A549 (cell line): ENCODE data around the gene ASAP2. TPM values are rescaled to one million over a fixed set of nuclear protein-coding genes. Genes with fewer than 3 reads are reported as not detected.
A peak's percentile ranks its signal among the peaks of the same experiment; 100 is the strongest.

Source experiments
- ATAC-seq, 2 experiments: fragments of 200-7000 bp in 1 of 2; fragments of >200 bp in 1 of 2; cut with Nextera tagmentation in 1 of 2; cut with Tn5 transposase in 1 of 2; 3 replicates each; pipeline versions ENCODE4 v1.8.0 to v1.9.1; 2018 to 2020; ENCODE audit warnings: mild to moderate bottlenecking in 1 of 2, moderate library complexity in 1 of 2
- CTCF ChIA-PET: fragments of 300-600 bp; sonication (Branson Sonifier 250); formaldehyde crosslinking; extraction: SDS; loops from one replicate; lab custom pipeline; 2021; ENCODE audit warnings: antibody characterized with exemption, inconsistent platforms; lab: Yijun Ruan, JAX
- POLR2A ChIA-PET: fragments of 350-600 bp; formaldehyde crosslinking; extraction: SDS; loops from one replicate; lab custom pipeline; 2021; ENCODE audit warnings: antibody characterized with exemption, inconsistent platforms; lab: Yijun Ruan, JAX
- DNase-seq, 2 experiments: peaks; one replicate each; pipeline versions ENCODE4 v3.0.0 to v3.0.0-alpha.2; 2011 to 2016; ENCODE audit warnings: low read depth in 1 of 2, low spot score in 1 of 2
- FAIRE-seq: peaks from 2 replicates; lab custom pipeline; 2011; peaks lifted over from hg19 to GRCh38; lab: Jason Lieb, UNC
- H3K27ac ChIP-seq, 2 experiments: fragments of >200 bp; sonication (Bioruptor Twin); formaldehyde crosslinking; 3 replicates each; pipeline ENCODE4 v1.5.1; 2016 to 2017
- H3K4me1 ChIP-seq: fragments of >200 bp; sonication (Bioruptor Twin); formaldehyde crosslinking; 3 replicates; pipeline ENCODE4 v1.6.1; 2016
- H3K4me2 ChIP-seq: fragments of >200 bp; sonication (Bioruptor Twin); formaldehyde crosslinking; 3 replicates; pipeline ENCODE4 v1.6.1; 2016
- H3K4me3 ChIP-seq: fragments of >200 bp; sonication (Bioruptor Twin); formaldehyde crosslinking; 3 replicates; pipeline ENCODE4 v1.5.1; 2016
- H3K9me3 ChIP-seq: fragments of >200 bp; sonication (Bioruptor Twin); formaldehyde crosslinking; 3 replicates; pipeline ENCODE4 v1.6.1; 2016
- CBX2 ChIP-seq: fragments of 200-600 bp; sonication (generic); IDR thresholded peaks from 2 replicates; pipeline ENCODE4 v1.6.1; 2016; ENCODE audit warnings: low read depth, mild to moderate bottlenecking, borderline replicate concordance
- CEBPB ChIP-seq, 2 experiments: fragments of >200 bp in 1 of 2; sonication (Bioruptor Twin) in 1 of 2; formaldehyde crosslinking in 1 of 2; IDR thresholded peaks; 2 replicates each; pipeline ENCODE4 v1.6.1; 2012 to 2016
- CHD4 ChIP-seq: fragments of 200-600 bp; sonication (generic); IDR thresholded peaks from 2 replicates; pipeline ENCODE4 v1.6.1; 2016; ENCODE audit warnings: antibody characterized with exemption, mild to moderate bottlenecking, borderline replicate concordance
- EHF ChIP-seq: fragments of 250-450 bp; sonication (Bioruptor Pico); IDR thresholded peaks from 2 replicates; pipeline ENCODE4 v1.5.0; 2020; ENCODE audit warnings: mild to moderate bottlenecking
- EP300 ChIP-seq, 2 experiments: fragments of >200 bp; sonication (Bioruptor Twin); formaldehyde crosslinking; IDR thresholded peaks; 2 replicates in 1 of 2; 3 replicates in 1 of 2; pipeline ENCODE4 v1.6.1; 2016 to 2017
- ESRRA ChIP-seq: fragments of 150-350 bp; IDR thresholded peaks from 2 replicates; pipeline ENCODE4 v1.6.1; 2014; ENCODE audit warnings: mild to moderate bottlenecking, low read length, borderline replicate concordance
- FOSB ChIP-seq: fragments of 250-450 bp; sonication (Bioruptor Pico); IDR thresholded peaks from 2 replicates; pipeline ENCODE4 v1.5.0; 2020; ENCODE audit warnings: mild to moderate bottlenecking, moderate library complexity
- HDAC2 ChIP-seq: fragments of 200-600 bp; sonication (generic); IDR thresholded peaks from 2 replicates; pipeline ENCODE4 v1.6.1; 2016
- HEYL ChIP-seq: fragments of 250-450 bp; sonication (Bioruptor Pico); IDR thresholded peaks from 2 replicates; pipeline ENCODE4 v1.8.0; 2021; ENCODE audit warnings: mild to moderate bottlenecking, moderate library complexity
- HOXA7 ChIP-seq: fragments of 250-450 bp; sonication (Bioruptor Pico); IDR thresholded peaks from 2 replicates; pipeline ENCODE4 v1.5.0; 2020; ENCODE audit warnings: mild to moderate bottlenecking, moderate library complexity
- HOXB13 ChIP-seq: fragments of 250-450 bp; sonication (Bioruptor Pico); IDR thresholded peaks from 2 replicates; pipeline ENCODE4 v1.5.0; 2020; ENCODE audit warnings: low read depth, mild to moderate bottlenecking, moderate library complexity
- JUN ChIP-seq, 2 experiments: fragments of >200 bp; sonication (Bioruptor Twin); formaldehyde crosslinking; IDR thresholded peaks; 2 replicates in 1 of 2; 3 replicates in 1 of 2; pipeline ENCODE4 v1.6.1; 2016 to 2017
- JUNB ChIP-seq: fragments of >200 bp; sonication (Bioruptor Twin); formaldehyde crosslinking; IDR thresholded peaks from 2 replicates; pipeline ENCODE4 v1.6.1; 2016
- KDM1A ChIP-seq: fragments of 200-600 bp; sonication (generic); IDR thresholded peaks from 2 replicates; pipeline ENCODE4 v1.6.1; 2016; ENCODE audit warnings: low read depth, mild to moderate bottlenecking
- KDM5A ChIP-seq: fragments of 200-600 bp; sonication (generic); IDR thresholded peaks from 2 replicates; pipeline ENCODE4 v1.6.1; 2016; ENCODE audit warnings: antibody characterized with exemption, mild to moderate bottlenecking
- MYC ChIP-seq: IDR thresholded peaks from 2 replicates; pipeline ENCODE4 v1.6.1; 2012; ENCODE audit warnings: mild to moderate bottlenecking, inconsistent platforms, low read length, improper control_type of control experiment, borderline replicate concordance
- PHF8 ChIP-seq: fragments of 200-600 bp; sonication (generic); IDR thresholded peaks from 2 replicates; pipeline ENCODE4 v1.6.1; 2016; ENCODE audit warnings: low read depth, mild to moderate bottlenecking, antibody characterized with exemption, moderate library complexity, borderline replicate concordance
- POLR2A ChIP-seq: IDR thresholded peaks from 2 replicates; pipeline ENCODE4 v1.6.1; 2012; ENCODE audit warnings: mild to moderate bottlenecking, low read length
- POLR2AphosphoS2 ChIP-seq: conservative IDR thresholded peaks from 2 replicates; pipeline ENCODE4 v1.6.1; 2012; ENCODE audit warnings: low read length, improper control_type of control experiment, inconsistent platforms
- RNF2 ChIP-seq: fragments of 200-600 bp; sonication (generic); IDR thresholded peaks from 2 replicates; pipeline ENCODE4 v1.6.1; 2016; ENCODE audit warnings: low read depth, mild to moderate bottlenecking, antibody characterized with exemption, moderate library complexity, borderline replicate concordance
- TP53 ChIP-seq: fragments of 250-450 bp; sonication (Bioruptor Pico); IDR thresholded peaks from 2 replicates; pipeline ENCODE4 v1.5.0; 2021; ENCODE audit warnings: mild to moderate bottlenecking, moderate library complexity
- ZSCAN20 ChIP-seq: fragments of 250-450 bp; sonication (Bioruptor Pico); IDR thresholded peaks from 2 replicates; pipeline ENCODE4 v1.8.0; 2022; ENCODE audit warnings: mild to moderate bottlenecking, moderate library complexity
- WGBS: methylation state at CpG from one replicate; pipeline ENCODE4 v1.1.6; 2017; ENCODE audit errors: missing lambda C conversion rate; 5-methylcytosine and 5-hydroxymethylcytosine counted together
- polyA plus RNA-seq, 4 experiments: library from polyadenylated mRNA; depleted of rRNA in 3 of 4; stranded (reverse); fragments of >200 nt; fragmentation: RNase III in 1 of 4; extraction: RNeasy Plus Mini Kit Qiagen cat#74134 plus additional on column Dnase treatment in 1 of 4; gene quantifications; 2 replicates in 3 of 4; 3 replicates in 1 of 4; pipeline ENCODE4 v1.2.3, GENCODE V29; 2011 to 2017
- TF ChIP-seq, protein P1 (sequence below): fragments of >200 bp; sonication (Bioruptor Twin); formaldehyde crosslinking; IDR thresholded peaks from 3 replicates; pipeline ENCODE4 v1.6.1; 2016
- TF ChIP-seq, protein P2 (sequence below): fragments of 250-450 bp; sonication (Bioruptor Pico); IDR thresholded peaks from 2 replicates; pipeline ENCODE4 v1.5.0; 2020; ENCODE audit warnings: low read depth, mild to moderate bottlenecking, moderate library complexity
- TF ChIP-seq, protein P3 (sequence below): fragments of >200 bp; sonication (Bioruptor Twin); formaldehyde crosslinking; IDR thresholded peaks from 2 replicates; pipeline ENCODE4 v1.6.1; 2016
- TF ChIP-seq, protein P4 (sequence below): fragments of 250-450 bp; sonication (Bioruptor Pico); IDR thresholded peaks from 2 replicates; pipeline ENCODE4 v1.5.0; 2021; ENCODE audit warnings: mild to moderate bottlenecking, moderate library complexity, borderline replicate concordance
- TF ChIP-seq, protein P5 (sequence below): fragments of 450-650 bp; IDR thresholded peaks from 2 replicates; pipeline ENCODE4 v1.6.1; 2014; ENCODE audit warnings: antibody characterized with exemption

The ASAP2 gene
- polyA plus RNA-seq, 2 of the 4 experiments (the other 2 are of a cell fraction) = 17.8 to 27.9 TPM

DNA sequence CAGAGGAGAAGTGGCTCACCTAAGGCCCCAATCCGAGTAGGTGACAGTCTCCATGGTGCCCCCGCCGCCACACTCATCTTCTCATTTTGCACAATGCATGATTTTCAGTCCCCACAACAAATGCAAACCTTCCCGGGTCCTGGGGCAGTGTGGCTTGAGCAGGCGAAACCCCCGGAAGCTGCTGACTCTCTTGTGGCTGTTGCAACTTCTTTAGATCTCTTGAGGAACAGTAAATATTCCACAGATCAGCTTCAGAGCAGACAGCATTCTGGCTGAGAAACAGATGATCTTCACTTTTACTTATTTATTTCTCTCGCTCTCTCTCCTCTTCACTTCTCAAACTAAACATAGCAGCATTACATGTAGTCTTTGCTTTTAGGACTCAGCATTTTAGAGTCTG, 51.9 kb downstream of the ASAP2 start:
- no peak overlapping the region; a peak in 1 of 6 replicates for H3K27ac ChIP-seq
- ATAC-seq (no peak), FAIRE-seq (no peak), DNase-seq (no peak)
- H3K4me3 ChIP-seq = no peak overlapping the region
- TF ChIP-seq HOXA7 (CRISPR knock-in tag) = no peak
- TF ChIP-seq EP300 (IDR thresholded peaks at IDR 0.05) = no peak
- no peak for TF ChIP-seq CEBPB (IDR thresholded peaks at IDR 0.05)
- TF ChIP-seq, protein P1, sequence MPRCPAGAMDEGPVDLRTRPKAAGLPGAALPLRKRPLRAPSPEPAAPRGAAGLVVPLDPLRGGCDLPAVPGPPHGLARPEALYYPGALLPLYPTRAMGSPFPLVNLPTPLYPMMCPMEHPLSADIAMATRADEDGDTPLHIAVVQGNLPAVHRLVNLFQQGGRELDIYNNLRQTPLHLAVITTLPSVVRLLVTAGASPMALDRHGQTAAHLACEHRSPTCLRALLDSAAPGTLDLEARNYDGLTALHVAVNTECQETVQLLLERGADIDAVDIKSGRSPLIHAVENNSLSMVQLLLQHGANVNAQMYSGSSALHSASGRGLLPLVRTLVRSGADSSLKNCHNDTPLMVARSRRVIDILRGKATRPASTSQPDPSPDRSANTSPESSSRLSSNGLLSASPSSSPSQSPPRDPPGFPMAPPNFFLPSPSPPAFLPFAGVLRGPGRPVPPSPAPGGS = no peak
- TF ChIP-seq POLR2AphosphoS2 = no peak
- TF ChIP-seq, protein P2, sequence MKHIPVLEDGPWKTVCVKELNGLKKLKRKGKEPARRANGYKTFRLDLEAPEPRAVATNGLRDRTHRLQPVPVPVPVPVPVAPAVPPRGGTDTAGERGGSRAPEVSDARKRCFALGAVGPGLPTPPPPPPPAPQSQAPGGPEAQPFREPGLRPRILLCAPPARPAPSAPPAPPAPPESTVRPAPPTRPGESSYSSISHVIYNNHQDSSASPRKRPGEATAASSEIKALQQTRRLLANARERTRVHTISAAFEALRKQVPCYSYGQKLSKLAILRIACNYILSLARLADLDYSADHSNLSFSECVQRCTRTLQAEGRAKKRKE (CRISPR knock-in tag) = no peak
- no peak for TF ChIP-seq HDAC2
- TF ChIP-seq JUN (IDR thresholded peaks at IDR 0.05) = no peak
- WGBS = 89% methylated on average over 7 of the region's 7 CpGs
- no peak overlapping the region for H3K4me2 ChIP-seq
- CTCF ChIA-PET = interaction anchor here (0.6 to 1.1 kb wide), 2 partner anchors 75 to 114 kb away, joined by 3 to 4 read pairs; no protein-coding TSS in a partner anchor
- H3K9me3 ChIP-seq = no peaks in the 10 kb centered on the region
- peaks cover 32% of the 10 kb centered on the region for H3K4me1 ChIP-seq
- POLR2A ChIA-PET = no interaction called here

DNA sequence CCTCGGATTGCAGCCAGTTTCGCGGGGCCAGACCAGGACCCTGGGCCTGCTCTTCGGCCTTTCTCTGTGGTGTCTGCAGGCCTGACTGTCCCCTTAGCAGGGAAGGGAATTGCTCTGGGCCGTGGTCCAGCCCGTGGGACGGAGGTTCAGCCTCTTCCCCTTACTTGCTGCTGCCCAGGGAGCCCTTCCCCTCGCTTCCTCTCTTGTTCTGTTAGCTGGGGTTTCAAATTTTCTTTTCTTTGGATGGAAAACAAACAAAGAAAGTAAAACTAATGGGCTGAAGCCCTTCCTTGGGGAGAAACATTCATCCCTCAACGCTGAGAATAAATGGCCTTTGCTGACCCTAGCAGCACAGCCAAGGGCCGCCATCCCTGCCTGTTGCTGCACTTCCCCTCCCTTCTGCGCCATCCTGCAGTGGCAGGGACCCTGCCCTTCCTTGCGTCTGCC, 52.4 kb downstream of the ASAP2 start:
- H3K4me3 ChIP-seq = no peak overlapping the region
- ATAC-seq (no peak), DNase-seq (no peak), FAIRE-seq (no peak)
- TF ChIP-seq, protein P3, sequence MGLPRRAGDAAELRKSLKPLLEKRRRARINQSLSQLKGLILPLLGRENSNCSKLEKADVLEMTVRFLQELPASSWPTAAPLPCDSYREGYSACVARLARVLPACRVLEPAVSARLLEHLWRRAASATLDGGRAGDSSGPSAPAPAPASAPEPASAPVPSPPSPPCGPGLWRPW = no peak
- TF ChIP-seq EHF (CRISPR knock-in tag) (no peak), CHD4 (no peak), JUN (IDR thresholded peaks at IDR 0.05) (no peak), POLR2A (no peak), EP300 (IDR thresholded peaks at IDR 0.05) (no peak), PHF8 (no peak), KDM5A (no peak), CBX2 (no peak), ZSCAN20 (CRISPR knock-in tag) (no peak), MYC (no peak), JUNB (no peak), HEYL (CRISPR knock-in tag) (no peak)
- whole genome bisulfite sequencing = 89% methylated on average over 12 of the region's 12 CpGs
- H3K27ac ChIP-seq = no peak overlapping the region; a peak in 1 of 6 replicates
- no peaks in the 10 kb centered on the region for H3K9me3 ChIP-seq
- POLR2A ChIA-PET = no interaction called here
- H3K4me2 ChIP-seq = no peak overlapping the region
- peaks cover 32% of the 10 kb centered on the region for H3K4me1 ChIP-seq
- CTCF ChIA-PET = interaction anchor here (1.1 kb wide), 1 partner anchor 74 kb away, joined by 3 read pairs; no protein-coding TSS in a partner anchor

DNA sequence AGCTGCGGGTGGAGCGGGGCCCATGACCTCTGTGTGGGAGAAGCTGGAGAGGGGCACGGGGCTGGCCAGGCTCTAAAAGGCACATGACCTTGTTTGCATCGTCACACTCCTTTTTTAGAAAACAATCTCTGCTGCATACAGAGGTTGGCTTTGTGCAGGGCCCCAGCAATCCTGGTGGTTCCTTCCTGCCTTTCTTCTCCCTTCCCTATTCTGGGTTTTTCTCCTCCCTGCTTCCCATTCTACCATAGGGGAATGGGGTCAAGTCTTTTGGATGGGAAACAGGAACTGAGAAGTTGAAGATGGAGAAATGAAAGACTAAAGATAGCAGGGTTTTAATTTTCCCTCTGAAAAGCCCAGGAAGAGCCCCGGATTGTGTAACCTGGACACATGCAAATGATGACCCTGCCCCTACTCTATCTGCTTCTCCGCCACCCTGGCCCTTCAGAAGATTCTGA, 53.9 kb downstream of the ASAP2 start:
- Histone ChIP-seq H3K4me1 (peaks cover 35% of the 10 kb centered on the region), H3K9me3 (no peaks in the 10 kb centered on the region), H3K4me3 (no peak overlapping the region), H3K27ac (peak overlapping the region in 1 of 2 experiments; percentile 61; a peak in 2 of 6 replicates), H3K4me2 (no peak overlapping the region)
- DNase-seq (no peak), FAIRE-seq (no peak), ATAC-seq (no peak)
- ChIA-PET POLR2A (no interaction called here), CTCF (interaction anchor here (0.9 to 1.7 kb wide), 4 partner anchors 9 to 27 kb away, joined by 3 to 7 read pairs (median 3); no protein-coding TSS in a partner anchor)
- no peak for TF ChIP-seq JUNB
- no peak for TF ChIP-seq ESRRA
- TF ChIP-seq, protein P4, sequence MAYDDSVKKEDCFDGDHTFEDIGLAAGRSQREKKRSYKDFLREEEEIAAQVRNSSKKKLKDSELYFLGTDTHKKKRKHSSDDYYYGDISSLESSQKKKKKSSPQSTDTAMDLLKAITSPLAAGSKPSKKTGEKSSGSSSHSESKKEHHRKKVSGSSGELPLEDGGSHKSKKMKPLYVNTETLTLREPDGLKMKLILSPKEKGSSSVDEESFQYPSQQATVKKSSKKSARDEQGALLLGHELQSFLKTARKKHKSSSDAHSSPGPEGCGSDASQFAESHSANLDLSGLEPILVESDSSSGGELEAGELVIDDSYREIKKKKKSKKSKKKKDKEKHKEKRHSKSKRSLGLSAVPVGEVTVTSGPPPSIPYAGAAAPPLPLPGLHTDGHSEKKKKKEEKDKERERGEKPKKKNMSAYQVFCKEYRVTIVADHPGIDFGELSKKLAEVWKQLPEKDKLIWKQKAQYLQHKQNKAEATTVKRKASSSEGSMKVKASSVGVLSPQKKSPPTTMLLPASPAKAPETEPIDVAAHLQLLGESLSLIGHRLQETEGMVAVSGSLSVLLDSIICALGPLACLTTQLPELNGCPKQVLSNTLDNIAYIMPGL (CRISPR knock-in tag) = no peak
- TF ChIP-seq, protein P5, sequence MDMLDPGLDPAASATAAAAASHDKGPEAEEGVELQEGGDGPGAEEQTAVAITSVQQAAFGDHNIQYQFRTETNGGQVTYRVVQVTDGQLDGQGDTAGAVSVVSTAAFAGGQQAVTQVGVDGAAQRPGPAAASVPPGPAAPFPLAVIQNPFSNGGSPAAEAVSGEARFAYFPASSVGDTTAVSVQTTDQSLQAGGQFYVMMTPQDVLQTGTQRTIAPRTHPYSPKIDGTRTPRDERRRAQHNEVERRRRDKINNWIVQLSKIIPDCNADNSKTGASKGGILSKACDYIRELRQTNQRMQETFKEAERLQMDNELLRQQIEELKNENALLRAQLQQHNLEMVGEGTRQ = no peak
- no peak for TF ChIP-seq POLR2A
- no peak for TF ChIP-seq RNF2
- no peak for TF ChIP-seq KDM1A
- no peak for TF ChIP-seq TP53 (CRISPR knock-in tag)
- no peak for TF ChIP-seq FOSB (CRISPR knock-in tag)
- no peak for TF ChIP-seq PHF8
- no peak for TF ChIP-seq HOXB13 (CRISPR knock-in tag)
- 88% methylated on average over 6 of the region's 6 CpGs for WGBS
